NCI-H1092 (cell line): ENCODE measurements around the gene NUMBL.
"Not testable (repeated sequence)": the region's sequence is repeated elsewhere in the genome, so short reads cannot be mapped to it uniquely, and the experiment has no call there.

Source experiments
- DNase-seq: peaks from one replicate; lab custom pipeline; 2025; lab: John Stamatoyannopoulos, UW

The NUMBL gene

DNA sequence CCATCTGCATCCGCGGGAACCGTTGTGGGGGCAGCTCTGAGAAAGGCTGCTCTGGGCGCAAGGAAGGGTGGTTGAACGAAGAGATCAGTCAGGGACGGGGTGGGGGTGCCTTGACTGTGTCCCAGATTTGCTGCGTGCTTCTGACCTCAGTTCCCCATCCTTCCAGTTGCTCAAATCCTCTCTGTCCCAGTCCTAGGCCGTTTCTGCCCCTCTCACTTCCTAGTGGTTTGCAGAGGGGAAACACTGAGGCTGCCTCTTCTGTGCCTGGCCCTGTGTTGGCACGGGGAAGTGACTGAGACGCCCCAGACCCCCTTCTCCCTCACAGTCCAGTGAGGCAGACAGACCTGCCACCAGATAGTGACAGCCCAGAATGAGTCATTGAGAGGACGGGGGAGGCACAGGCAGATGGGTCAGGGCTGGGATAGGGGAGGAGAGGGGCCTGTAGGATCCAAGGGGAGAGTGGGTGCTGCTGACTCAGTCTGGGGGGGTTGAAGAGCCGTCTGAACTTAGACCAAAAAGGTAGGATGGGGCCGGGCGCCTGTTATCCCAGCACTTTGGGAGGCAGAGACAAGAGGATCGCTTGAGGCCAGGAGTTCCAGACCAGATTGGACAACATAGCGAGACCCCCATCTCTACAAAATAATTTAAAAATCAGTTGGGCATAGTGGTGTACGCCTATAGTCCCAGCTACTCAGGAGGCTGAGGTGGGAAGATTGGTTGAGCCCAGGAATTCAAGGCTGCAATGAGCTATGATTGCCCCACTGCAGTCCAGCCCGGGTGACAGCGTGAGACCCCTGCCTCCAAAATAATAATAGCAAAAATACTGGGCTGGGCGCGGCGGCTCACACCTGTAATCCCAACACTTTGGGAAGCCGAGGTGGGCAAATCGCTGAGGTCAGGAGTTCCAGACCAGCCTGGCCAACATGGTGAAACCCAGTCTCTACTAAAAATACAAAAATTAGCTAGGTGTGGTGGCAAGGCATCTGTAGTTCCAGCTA is 26.5 kb downstream of the NUMBL start:
- no peak for DNase-seq

- peak; percentile 59 for DNase-seq
Measured at GRCh38 chr19:40662925-40663694, 27.3 kb downstream of the NUMBL start.

DNA sequence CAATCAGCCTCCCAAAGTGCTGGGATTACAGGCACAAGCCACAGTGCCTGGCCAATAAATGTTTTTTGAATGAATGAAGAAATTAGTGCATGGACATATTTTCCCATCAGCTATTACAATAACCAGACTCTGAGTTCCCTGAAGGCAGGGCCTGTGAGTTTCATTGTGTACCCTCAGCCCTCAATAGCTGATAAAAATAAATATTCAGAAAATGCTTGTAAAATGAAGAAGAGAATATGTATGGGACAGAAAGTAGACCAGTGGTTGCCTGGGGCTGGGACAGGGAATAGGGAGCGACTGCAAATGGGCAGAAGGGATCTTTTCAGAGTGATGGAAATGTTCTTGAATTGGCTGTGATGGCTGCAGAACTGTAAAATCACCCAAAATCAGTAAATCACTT is 28.8 kb downstream of the NUMBL start:
- DNase-seq, result no peak

GRCh38 chr19:40659566-40659965 is 30.9 kb downstream of the NUMBL start:
- DNase-seq, result no peak

- no peak for DNase-seq
Measured at GRCh38 chr19:40659116-40659515, 31.3 kb downstream of the NUMBL start.

DNA sequence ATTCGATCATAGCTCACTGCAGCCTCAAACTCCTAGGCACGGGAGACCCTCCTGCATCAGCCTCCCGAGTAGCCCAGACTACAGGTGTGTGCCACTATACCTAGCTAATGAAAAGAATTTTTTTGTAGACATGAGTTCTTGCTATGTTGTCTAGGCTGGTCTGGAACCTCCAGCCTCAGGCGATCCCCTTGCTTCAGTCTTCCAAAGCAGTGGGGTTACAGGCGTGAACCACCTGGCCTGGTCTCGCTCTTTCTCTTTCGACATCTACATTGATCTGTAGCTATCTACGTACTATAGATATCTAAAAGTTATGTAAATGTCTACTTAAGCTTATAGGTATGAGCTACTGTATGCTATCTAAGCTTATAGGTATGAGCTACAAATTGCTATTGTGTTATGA is 32.4 kb downstream of the NUMBL start:
- no peak for DNase-seq

DNA sequence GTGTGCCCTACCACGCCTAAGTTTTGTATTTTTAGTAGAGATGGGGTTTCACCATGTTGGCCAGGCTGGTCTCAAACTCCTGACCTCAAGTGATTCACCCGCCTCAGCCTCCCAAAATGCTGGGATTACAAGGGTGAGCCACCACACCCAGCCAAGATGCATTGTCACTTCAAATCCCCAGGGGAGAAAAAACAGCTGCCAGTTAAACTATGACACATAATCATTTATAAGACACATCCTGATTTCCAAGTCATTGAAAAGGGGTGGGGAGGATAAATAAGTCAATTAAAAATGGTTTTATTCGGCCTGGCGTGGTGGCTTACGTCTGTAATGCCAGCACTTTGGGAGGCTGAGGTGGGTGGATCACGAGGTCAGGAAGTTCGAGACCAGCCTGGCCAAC is 34.8 kb downstream of the NUMBL start:
- not testable (repeated sequence) for DNase-seq

DNA sequence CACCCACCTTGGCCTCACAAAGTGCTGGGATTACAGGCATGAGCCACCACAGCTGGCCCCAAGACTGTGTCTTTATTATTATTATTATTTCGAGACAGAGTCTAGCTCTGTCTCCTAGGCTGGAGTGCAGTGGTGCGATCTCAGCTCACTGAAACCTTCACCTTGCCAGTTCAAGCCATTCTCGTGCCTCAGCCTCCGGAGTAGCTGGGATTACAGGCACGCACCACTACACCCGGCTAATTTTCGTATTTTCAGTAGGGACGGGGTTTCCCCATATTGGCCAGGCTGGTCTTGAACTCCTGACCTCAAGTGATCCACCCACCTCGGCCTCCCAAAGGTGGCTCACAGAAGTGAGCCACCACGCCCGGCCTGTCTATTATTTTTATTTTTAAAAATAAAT is 38.1 kb downstream of the NUMBL start:
- DNase-seq, result not testable (repeated sequence)

DNA sequence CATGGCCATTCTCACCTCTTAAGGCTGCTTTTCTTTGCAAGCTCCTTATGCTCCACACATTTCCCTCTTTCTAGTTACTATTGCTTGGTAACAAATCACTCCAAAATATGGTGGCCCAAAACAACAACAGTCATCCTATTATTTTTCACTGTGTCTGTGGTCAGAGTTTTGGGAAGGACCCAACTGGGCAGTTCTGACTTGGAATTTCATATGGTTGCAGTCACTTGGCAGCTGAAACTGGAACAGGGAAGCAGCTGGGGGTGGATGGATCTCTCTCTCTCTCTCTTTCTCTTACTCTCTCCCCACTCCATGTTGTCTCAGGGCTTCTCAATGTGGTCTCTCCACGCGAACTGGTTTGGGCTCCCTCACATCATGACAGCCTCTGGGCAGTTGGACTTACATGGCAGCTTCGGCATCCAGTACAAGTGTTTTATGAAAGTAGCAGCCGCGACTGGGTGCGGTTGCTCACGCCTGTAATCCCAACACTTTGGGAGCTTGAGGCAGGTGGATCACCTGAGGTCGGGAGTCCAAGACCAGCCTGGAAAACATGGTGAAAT is 39.6 kb downstream of the NUMBL start:
- no peak for DNase-seq

DNA sequence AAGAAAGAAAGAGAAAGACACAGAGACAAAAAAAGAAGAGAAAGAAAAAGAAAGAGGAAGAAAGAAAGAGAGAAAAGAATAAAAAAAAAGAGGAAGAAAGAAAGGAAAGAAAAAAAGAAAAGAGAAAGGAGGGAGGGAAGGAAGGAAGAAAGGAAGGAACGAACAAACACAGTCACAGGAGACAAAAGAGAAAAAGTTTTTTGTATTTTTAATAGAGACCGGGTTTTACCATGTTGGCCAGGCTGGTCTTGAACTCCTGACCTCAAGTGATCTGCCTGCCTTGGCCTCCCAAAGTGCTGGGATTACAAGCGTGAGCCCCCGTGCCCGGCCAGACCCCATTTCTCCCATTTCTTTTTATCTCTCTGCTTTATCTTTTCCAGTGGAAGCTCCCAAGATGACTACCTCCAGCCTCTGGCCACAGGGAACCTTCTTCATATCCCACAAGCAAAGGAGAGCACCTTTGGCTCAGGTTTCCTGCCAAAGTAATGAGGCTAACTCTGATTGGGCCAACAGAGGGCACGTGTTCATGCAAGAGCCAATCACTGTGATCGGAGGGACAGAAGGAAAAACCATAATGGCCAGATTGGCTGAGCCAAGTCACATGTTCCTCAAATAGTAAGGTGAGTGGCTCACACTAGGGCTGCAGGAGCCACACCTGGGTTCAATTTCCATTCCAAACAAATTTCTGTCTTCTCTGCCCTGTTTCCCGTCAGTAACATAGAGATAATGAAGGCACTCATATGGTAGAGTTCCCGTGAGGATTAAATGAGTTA is 40.4 kb downstream of the NUMBL start:
- not testable (repeated sequence) for DNase-seq

DNA sequence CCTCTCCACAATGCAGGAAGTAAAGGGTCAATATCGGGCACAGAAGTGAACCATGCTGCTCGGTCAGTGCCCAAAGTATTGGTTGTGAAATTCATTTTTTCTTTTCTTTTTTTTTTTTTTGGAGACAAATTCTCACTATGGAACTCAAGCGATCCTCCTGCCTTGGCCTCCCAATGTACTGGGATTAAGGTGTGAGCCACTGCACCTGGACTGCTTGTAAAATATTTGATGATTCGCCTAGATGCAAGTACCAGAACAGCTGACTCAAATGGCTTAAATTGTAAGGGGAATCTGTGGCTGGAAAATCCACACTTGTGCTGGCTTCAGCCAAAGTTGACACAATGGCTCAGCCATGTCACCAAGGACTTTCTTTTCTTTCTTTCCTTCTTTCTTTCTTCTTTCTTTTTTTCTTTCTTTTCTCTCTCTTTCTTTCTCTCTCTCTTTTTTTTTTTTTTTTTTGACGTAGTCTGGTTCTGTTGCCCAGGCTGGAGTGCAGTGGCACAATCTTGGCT is 43.7 kb downstream of the NUMBL start:
- DNase-seq, result no peak

DNA sequence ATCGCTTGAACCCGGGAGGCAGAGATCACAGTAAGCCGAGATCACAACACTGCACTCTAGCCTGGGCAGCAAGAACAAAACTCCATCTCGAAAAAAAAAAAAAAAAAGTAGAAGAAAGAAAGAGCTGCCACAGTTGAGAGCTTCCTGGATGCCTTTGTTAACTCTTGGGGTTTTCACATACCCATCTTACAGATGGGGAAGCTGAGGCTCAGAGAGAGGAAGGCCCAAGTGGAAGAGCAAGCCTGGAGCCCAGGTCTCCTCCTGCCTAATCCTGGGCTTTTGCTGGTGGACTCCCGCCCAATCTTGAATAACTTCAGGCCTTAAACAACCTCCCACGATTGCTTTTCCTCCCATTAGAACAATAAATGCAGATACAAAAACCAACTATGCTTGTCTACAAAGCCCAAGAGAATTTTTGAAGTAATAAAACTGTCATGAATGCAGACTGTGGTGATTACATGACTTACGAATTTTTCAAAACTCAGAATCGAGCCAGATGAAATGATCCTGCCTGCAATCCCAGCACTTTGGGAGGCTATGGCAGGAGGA is 47.6 kb downstream of the NUMBL start:
- DNase-seq, result no peak

- no peak for DNase-seq
Measured at GRCh38 chr19:40642051-40642706, 48.3 kb downstream of the NUMBL start.

GRCh38 chr19:40641281-40641680 is 49.2 kb downstream of the NUMBL start:
- DNase-seq, result no peak

DNA sequence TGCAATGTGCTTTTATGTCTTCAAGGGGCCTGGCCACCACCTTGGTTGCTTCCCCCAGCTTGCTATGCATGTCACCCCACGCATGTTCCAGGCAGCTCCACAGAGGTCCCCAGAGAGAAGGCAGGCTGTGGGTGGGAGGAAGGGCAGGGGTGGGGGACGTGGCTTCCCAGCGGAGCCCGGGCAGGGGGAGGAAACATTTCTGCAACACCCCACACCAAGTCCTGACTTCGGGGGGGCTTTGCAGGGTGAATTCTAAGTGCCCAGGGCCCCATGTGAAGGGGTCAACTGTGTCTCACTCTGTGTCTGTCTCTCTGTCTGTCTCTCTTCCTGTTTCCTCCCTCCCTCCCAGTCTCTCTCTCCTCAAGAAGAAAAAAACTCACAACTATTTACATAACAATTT is 49.7 kb downstream of the NUMBL start:
- DNase-seq, result no peak

DNA sequence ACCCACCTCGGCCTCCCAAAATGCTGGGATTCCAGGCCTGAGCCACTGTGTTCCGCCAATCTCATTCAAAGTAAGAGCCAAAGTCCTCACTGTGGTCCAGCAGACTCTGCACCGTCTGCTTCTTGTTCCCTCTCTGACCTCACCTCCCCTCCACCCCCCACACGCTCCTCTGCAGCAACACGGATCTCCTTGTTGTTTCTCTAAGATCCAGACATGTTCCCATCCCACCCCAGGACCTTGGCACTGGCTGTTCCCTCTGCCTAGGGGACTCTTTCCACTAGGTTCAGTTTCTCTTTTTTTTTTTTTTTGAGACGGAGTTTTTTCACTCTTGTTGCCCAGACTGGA is 50.8 kb downstream of the NUMBL start:
- no peak for DNase-seq

DNA sequence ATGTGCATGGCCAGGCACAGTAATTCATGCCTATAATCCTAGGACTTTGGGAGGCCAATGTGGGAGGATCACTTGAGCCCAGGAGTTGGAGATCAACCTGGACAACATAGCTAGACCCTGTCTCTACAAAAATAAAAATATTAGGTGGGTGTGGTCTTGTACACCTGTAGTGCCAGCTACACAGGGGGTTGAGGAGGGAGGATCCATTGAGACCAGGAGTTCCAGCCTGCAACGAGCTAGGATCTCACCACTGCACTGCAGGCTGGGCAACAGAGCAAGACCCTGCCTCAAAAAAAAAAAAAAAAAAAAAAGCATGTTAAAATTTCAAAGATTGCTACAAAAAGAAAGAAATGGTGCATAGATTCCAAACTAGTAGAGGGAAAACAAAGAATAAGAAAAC is 52.1 kb downstream of the NUMBL start:
- DNase-seq, result no peak

GRCh38 chr19:40633207-40633606 is 57.2 kb downstream of the NUMBL start:
- no peak for DNase-seq

- DNase-seq, result no peak
Measured at GRCh38 chr19:40632311-40633036, 58.0 kb downstream of the NUMBL start.

DNA sequence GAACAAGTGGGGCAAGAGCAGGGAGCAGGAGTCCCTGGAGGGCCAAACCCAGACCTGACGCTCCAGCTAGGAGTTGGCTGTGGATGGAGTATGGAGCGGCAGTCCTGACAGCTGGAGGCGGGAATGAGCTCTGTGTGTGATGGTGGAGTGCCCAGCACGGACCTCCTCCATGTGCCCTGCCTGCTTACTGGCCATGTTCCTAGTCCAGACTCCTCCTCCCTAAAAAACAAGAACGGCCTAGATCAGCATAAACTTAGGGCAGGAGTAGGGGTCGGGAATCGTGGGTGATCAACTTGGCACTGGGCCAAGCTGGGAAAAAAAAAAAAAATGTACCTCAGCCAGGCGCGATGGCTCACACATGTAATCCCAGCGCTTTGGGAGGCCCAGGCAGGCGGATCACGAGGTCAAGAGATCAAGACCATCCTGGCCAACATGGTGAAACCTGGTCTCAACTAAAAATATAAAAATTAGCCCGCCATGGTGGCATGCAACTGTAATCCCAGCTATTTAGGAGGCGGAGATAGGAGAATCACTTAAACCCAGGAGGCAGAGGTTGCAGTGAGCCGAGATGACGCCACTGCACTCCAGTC is 59.8 kb downstream of the NUMBL start:
- DNase-seq, result no peak
